Activated naive CD4-positive, alpha-beta T cell treated with anti-CD3 and anti-CD28 coated beads, Interleukin-2, amount 50 U/mL, for 72 hours (primary cell): Measurements from ENCODE around the gene ZNF778. TPM values are rescaled to one million over a fixed set of nuclear protein-coding genes. Genes with fewer than 3 reads are reported as not detected.
"Not testable (repeated sequence)": the region's sequence is repeated elsewhere in the genome, so short reads cannot be mapped to it uniquely, and the experiment has no call there.

Experiments used
- ATAC-seq, 2 donors: fragments of 150-1000 bp; cut with Tn5 transposase; 2 replicates each; pipeline ENCODE4 v1.10.0; 2021; ENCODE audit warnings: mild to moderate bottlenecking in 2 of 2, moderate library complexity in 2 of 2
- DNase-seq, 2 donors: peaks; one replicate each; pipeline ENCODE4 v3.0.0; 2021 to 2022; ENCODE audit warnings: low spot score in 2 of 2
- H3K27ac Mint-ChIP-seq, 2 donors: one replicate each; pipeline ENCODE4 v1.8.0; 2022; ENCODE audit warnings: mild to moderate bottlenecking in 2 of 2, mixed read lengths in 2 of 2
- H3K36me3 Mint-ChIP-seq, 2 donors: one replicate each; pipeline ENCODE4 v1.8.0; 2022; ENCODE audit warnings: mixed read lengths in 2 of 2
- H3K9me3 Mint-ChIP-seq, 2 donors: one replicate each; pipeline ENCODE4 v1.8.0; 2022; ENCODE audit warnings: mixed read lengths in 2 of 2
- total RNA-seq, 2 donors: library from RNA; stranded (reverse); gene quantifications; one replicate each; pipeline ENCODE4 v1.2.3, GENCODE V29; 2022

ZNF778 gene
- total RNA-seq, 2 donors from 2014 or later: 6.1 to 12.2 TPM

GRCh38 chr16:89256651-89257254 is 39.2 kb downstream of the ZNF778 start:
- H3K27ac Mint-ChIP-seq: peak overlapping the region in 1 of 2 donors; percentile 50
- DNase-seq: peak; percentile 74 to 83
- peak; percentile 94 to 100 for ATAC-seq
- peaks cover 0 to 3% of the 10 kb centered on the region in 2 donors for H3K9me3 Mint-ChIP-seq
- H3K36me3 Mint-ChIP-seq: peaks cover 6 to 12% of the 10 kb centered on the region in 2 donors

GRCh38 chr16:89257281-89257731 is 39.8 kb downstream of the ZNF778 start:
- ATAC-seq: peak; percentile 13 to 35
- Mint-ChIP-seq H3K9me3 (peaks cover 0 to 3% of the 10 kb centered on the region in 2 donors), H3K27ac (peak overlapping the region; percentile 71 to 95), H3K36me3 (peaks cover 6 to 12% of the 10 kb centered on the region in 2 donors)
- no peak for DNase-seq

- peak overlapping the region; percentile 71 to 95 for H3K27ac Mint-ChIP-seq
- ATAC-seq: no peak
Measured at GRCh38 chr16:89257757-89258465, 40.4 kb downstream of the ZNF778 start.

GRCh38 chr16:89259901-89260300 is 42.4 kb downstream of the ZNF778 start:
- not testable (repeated sequence) for H3K9me3 Mint-ChIP-seq, ATAC-seq, H3K27ac Mint-ChIP-seq, DNase-seq
- peaks cover 6 to 12% of the 10 kb centered on the region in 2 donors for H3K36me3 Mint-ChIP-seq

More at GRCh38 chr16:89257757-89258465, 40.4 kb downstream of the ZNF778 start:
- DNase-seq: no peak
- H3K36me3 Mint-ChIP-seq: peaks cover 6 to 12% of the 10 kb centered on the region in 2 donors
- H3K9me3 Mint-ChIP-seq: peaks cover 0 to 3% of the 10 kb centered on the region in 2 donors

- ATAC-seq (peak in 1 of 2 donors; percentile 3), DNase-seq (peak in 1 of 2 donors; percentile 1)
- H3K36me3 Mint-ChIP-seq: peaks cover under 1 to 7% of the 10 kb centered on the region in 2 donors
- H3K27ac Mint-ChIP-seq: peak overlapping the region in 1 of 2 donors; percentile 95
- H3K9me3 Mint-ChIP-seq: no peaks in the 10 kb centered on the region
Measured at GRCh38 chr16:89261691-89262563, 44.4 kb downstream of the ZNF778 start.

GRCh38 chr16:89264800-89265550 is 47.5 kb downstream of the ZNF778 start:
- Mint-ChIP-seq H3K9me3 (no peaks in the 10 kb centered on the region), H3K27ac (peak overlapping the region; percentile 50 to 64), H3K36me3 (no peaks in the 10 kb centered on the region)
- DNase-seq: no peak
- no peak for ATAC-seq

GRCh38 chr16:89265647-89266046 is 48.1 kb downstream of the ZNF778 start:
- ATAC-seq: no peak
- Mint-ChIP-seq H3K27ac (peak overlapping the region; percentile 50 to 64), H3K9me3 (no peaks in the 10 kb centered on the region), H3K36me3 (no peaks in the 10 kb centered on the region)
- DNase-seq: no peak

- ATAC-seq (no peak), DNase-seq (no peak)
- no peaks in the 10 kb centered on the region for H3K9me3 Mint-ChIP-seq
- peaks cover 2 to 4% of the 10 kb centered on the region in 2 donors for H3K36me3 Mint-ChIP-seq
- H3K27ac Mint-ChIP-seq: no peak overlapping the region
Measured at GRCh38 chr16:89266521-89267134, 49.1 kb downstream of the ZNF778 start.

GRCh38 chr16:89267746-89268145 is 50.2 kb downstream of the ZNF778 start:
- not testable (repeated sequence) for H3K27ac Mint-ChIP-seq, H3K9me3 Mint-ChIP-seq, DNase-seq, H3K36me3 Mint-ChIP-seq, ATAC-seq

GRCh38 chr16:89268585-89268984 is 51.1 kb downstream of the ZNF778 start:
- H3K36me3 Mint-ChIP-seq: peaks cover 7 to 10% of the 10 kb centered on the region in 2 donors
- ATAC-seq: peak; percentile 16 to 18
- no peaks in the 10 kb centered on the region for H3K9me3 Mint-ChIP-seq
- DNase-seq: no peak
- H3K27ac Mint-ChIP-seq: no peak overlapping the region

GRCh38 chr16:89268987-89269735 is 51.7 kb downstream of the ZNF778 start:
- Mint-ChIP-seq H3K9me3 (no peaks in the 10 kb centered on the region), H3K36me3 (peaks cover 7 to 12% of the 10 kb centered on the region in 2 donors), H3K27ac (peak overlapping the region in 1 of 2 donors; percentile 26)
- DNase-seq (no peak), ATAC-seq (no peak)

GRCh38 chr16:89269805-89270665 is 52.5 kb downstream of the ZNF778 start:
- Mint-ChIP-seq H3K27ac (peak overlapping the region in 1 of 2 donors; percentile 65), H3K36me3 (peaks cover 7 to 12% of the 10 kb centered on the region in 2 donors), H3K9me3 (no peaks in the 10 kb centered on the region)
- ATAC-seq (no peak), DNase-seq (no peak)

- ATAC-seq: no peak
- Mint-ChIP-seq H3K36me3 (peaks cover 7 to 12% of the 10 kb centered on the region in 2 donors), H3K27ac (peak overlapping the region in 1 of 2 donors; percentile 65), H3K9me3 (no peaks in the 10 kb centered on the region)
- no peak for DNase-seq
Measured at GRCh38 chr16:89270666-89271345, 53.3 kb downstream of the ZNF778 start.

- no peak for ATAC-seq
- Mint-ChIP-seq H3K36me3 (peaks cover 7 to 12% of the 10 kb centered on the region in 2 donors), H3K9me3 (no peaks in the 10 kb centered on the region), H3K27ac (peak overlapping the region in 1 of 2 donors; percentile 77)
- DNase-seq: no peak
Measured at GRCh38 chr16:89272631-89273030, 55.1 kb downstream of the ZNF778 start.
